WTC11 (cell line): Measurements from ENCODE around the gene ZRSR2. TPM values are rescaled to one million over a fixed set of nuclear protein-coding genes. Genes with fewer than 3 reads are reported as not detected.

Source experiments
- ATAC-seq: fragments of 200-7000 bp; cut with Tn5 transposase; 2 replicates; pipeline ENCODE4 v1.10.0; 2021; ENCODE audit warnings: mild to moderate bottlenecking, moderate library complexity
- CTCF ChIA-PET: fragments of 300-600 bp; sonication (Branson Sonifier 250); formaldehyde crosslinking; loops from one replicate; lab custom pipeline; 2021; ENCODE audit warnings: antibody characterized with exemption; lab: Charles Lee
- POLR2A ChIA-PET: fragments of 350-600 bp; sonication (Branson Sonifier 250); formaldehyde crosslinking; loops from one replicate; lab custom pipeline; 2021; ENCODE audit warnings: antibody characterized with exemption; lab: Charles Lee
- DNase-seq: peaks from one replicate; pipeline ENCODE4 v3.0.0; 2021; ENCODE audit warnings: low spot score
- H3K27ac Mint-ChIP-seq: 2 replicates; pipeline ENCODE4 v1.8.0; 2021; ENCODE audit warnings: mixed read lengths
- H3K27me3 Mint-ChIP-seq: 2 replicates; pipeline ENCODE4 v1.8.0; 2021; ENCODE audit warnings: low read depth, mild to moderate bottlenecking, moderate library complexity, mixed read lengths
- H3K36me3 Mint-ChIP-seq: 2 replicates; pipeline ENCODE4 v1.8.0; 2021; ENCODE audit warnings: mixed read lengths
- H3K4me1 Mint-ChIP-seq: 2 replicates; pipeline ENCODE4 v1.8.0; 2022; ENCODE audit warnings: mixed read lengths
- H3K4me3 Mint-ChIP-seq: 2 replicates; pipeline ENCODE4 v1.8.0; 2021; ENCODE audit warnings: mild to moderate bottlenecking, moderate library complexity, mixed read lengths
- H3K9me3 Mint-ChIP-seq: 2 replicates; pipeline ENCODE4 v1.8.0; 2021; ENCODE audit warnings: mixed read lengths
- ARID4B ChIP-seq: sonication (generic); formaldehyde crosslinking; IDR thresholded peaks from 2 replicates; pipeline ENCODE4 v1.8.0; 2023; ENCODE audit warnings: missing genetic modification reagents, mild to moderate bottlenecking, borderline replicate concordance
- CBFB ChIP-seq: sonication (generic); formaldehyde crosslinking; IDR thresholded peaks from 2 replicates; pipeline ENCODE4 v1.8.1; 2022; ENCODE audit warnings: mild to moderate bottlenecking, low read depth, missing genetic modification reagents
- ESRRA ChIP-seq: sonication (generic); formaldehyde crosslinking; IDR thresholded peaks from 2 replicates; pipeline ENCODE4 v1.8.1; 2022; ENCODE audit warnings: mild to moderate bottlenecking, missing genetic modification reagents, borderline replicate concordance
- GABPB1 ChIP-seq: sonication (generic); formaldehyde crosslinking; IDR thresholded peaks from 2 replicates; pipeline ENCODE4 v1.8.1; 2023; ENCODE audit warnings: mild to moderate bottlenecking, missing genetic modification reagents
- GRHL2 ChIP-seq: fragments of 250-450 bp; sonication (Bioruptor Pico); IDR thresholded peaks from 2 replicates; pipeline ENCODE4 v1.8.0; 2022; ENCODE audit warnings: mild to moderate bottlenecking, moderate library complexity; ENCODE audit not compliant: insufficient replicate concordance, severe bottlenecking
- HMGXB4 ChIP-seq: sonication (generic); formaldehyde crosslinking; IDR thresholded peaks from 2 replicates; pipeline ENCODE4 v1.8.1; 2023; ENCODE audit warnings: mild to moderate bottlenecking, moderate library complexity, missing genetic modification reagents
- IRF1 ChIP-seq: sonication (generic); formaldehyde crosslinking; IDR thresholded peaks from 2 replicates; pipeline ENCODE4 v1.8.0; 2023; ENCODE audit warnings: missing genetic modification reagents
- SP1 ChIP-seq: sonication (generic); formaldehyde crosslinking; conservative IDR thresholded peaks from 2 replicates; pipeline ENCODE4 v1.8.1; 2022; ENCODE audit warnings: missing genetic modification reagents
- USF2 ChIP-seq: sonication (generic); formaldehyde crosslinking; IDR thresholded peaks from 2 replicates; pipeline ENCODE4 v1.8.1; 2023; ENCODE audit warnings: mild to moderate bottlenecking, missing genetic modification reagents, moderate library complexity
- ZMAT4 ChIP-seq: fragments of 250-450 bp; sonication (Bioruptor Pico); IDR thresholded peaks from 2 replicates; pipeline ENCODE4 v1.9.0; 2021; ENCODE audit warnings: mild to moderate bottlenecking
- ZNF281 ChIP-seq: sonication (generic); formaldehyde crosslinking; IDR thresholded peaks from 2 replicates; pipeline ENCODE4 v1.8.0; 2023; ENCODE audit warnings: mild to moderate bottlenecking, missing genetic modification reagents
- ZNF317 ChIP-seq: sonication (generic); formaldehyde crosslinking; IDR thresholded peaks from 2 replicates; pipeline ENCODE4 v1.8.1; 2023; ENCODE audit warnings: low read depth, mild to moderate bottlenecking, moderate library complexity, missing genetic modification reagents, borderline replicate concordance
- ZNF425 ChIP-seq: fragments of 250-450 bp; sonication (Bioruptor Pico); conservative IDR thresholded peaks from 2 replicates; pipeline ENCODE4 v1.9.0; 2021; ENCODE audit warnings: mild to moderate bottlenecking
- ZSCAN18 ChIP-seq: fragments of 250-450 bp; sonication (Bioruptor Pico); IDR thresholded peaks from 2 replicates; pipeline ENCODE4 v2.1.2; 2022; ENCODE audit warnings: mild to moderate bottlenecking, moderate library complexity
- total RNA-seq: library from RNA; stranded (reverse); gene quantifications from 3 replicates; pipeline ENCODE4 v1.2.3, GENCODE V29; 2021

Gene ZRSR2
- total RNA-seq, 1 experiment from 2014 or later = 8.6 TPM

GRCh38 chrX:15854712-15855567, 64.7 kb downstream of the ZRSR2 start, which contains the start of gene AP1S2 (continued):
- TF ChIP-seq ARID4B (CRISPR knock-in tag) = peak; percentile 52; the same call in 1 of the 2 replicates
- peak; percentile 55; the same call in 1 of the 2 replicates for TF ChIP-seq SP1 (CRISPR knock-in tag)

GRCh38 chrX:15855568-15856221, 65.4 kb downstream of the ZRSR2 start:
- POLR2A ChIA-PET = interaction anchor here (0.9 to 1.4 kb wide), 2 partner anchors 20 to 75 kb away, joined by 3 to 4 read pairs; no protein-coding TSS in a partner anchor
- DNase-seq (no peak), ATAC-seq (no peak)
- Mint-ChIP-seq H3K9me3 (no peaks in the 10 kb centered on the region), H3K4me3 (peak overlapping the region; percentile 86), H3K27me3 (no peaks in the 10 kb centered on the region), H3K27ac (peak overlapping the region; percentile 96), H3K4me1 (peaks cover 33% of the 10 kb centered on the region), H3K36me3 (peaks cover 24% of the 10 kb centered on the region)
- CTCF ChIA-PET = interaction anchor here (0.6 to 1.4 kb wide), 3 partner anchors 75 to 615 kb away, joined by 3 to 6 read pairs (median 6); no protein-coding TSS in a partner anchor
- TF ChIP-seq USF2 (CRISPR knock-in tag) = no peak
- TF ChIP-seq ZNF425 = no peak
- no peak for TF ChIP-seq ESRRA (CRISPR knock-in tag)
- no peak for TF ChIP-seq GRHL2 (CRISPR knock-in tag)
- TF ChIP-seq ZMAT4 (CRISPR knock-in tag) = no peak
- TF ChIP-seq CBFB = no peak
- no peak for TF ChIP-seq ZSCAN18 (CRISPR knock-in tag)
- no peak for TF ChIP-seq ZNF317 (CRISPR knock-in tag)
- TF ChIP-seq HMGXB4 = no peak
- no peak for TF ChIP-seq ZNF281
- no peak for TF ChIP-seq IRF1
- TF ChIP-seq GABPB1 = no peak
